Thoracic aorta (tissue), 2 donors: ENCODE data around the gene PDE10A. TPM values are rescaled to one million over a fixed set of nuclear protein-coding genes. Genes with fewer than 3 reads are reported as not detected.

Experiments
- ATAC-seq: fragments of 150-250 bp; one replicate; pipeline ENCODE4 v1.8.0; 2017; ENCODE audit warnings: low read depth; ENCODE audit not compliant: insufficient number of reproducible peaks, low FRiP score
- DNase-seq: peaks from one replicate; pipeline ENCODE4 v3.0.0-alpha.2; 2020; ENCODE audit warnings: low spot score
- H3K27ac ChIP-seq, 2 donors: fragments of 200-600 bp; sonication (generic); 1 replicate in 1 of 2; 2 replicates in 1 of 2; pipeline ENCODE4 v1.5.1; 2016; ENCODE audit warnings: mild to moderate bottlenecking in 2 of 2, moderate library complexity in 2 of 2
- H3K27me3 ChIP-seq: fragments of 200-600 bp; sonication (generic); replicated peaks from 2 replicates; pipeline ENCODE4 v1.6.0; 2016; ENCODE audit warnings: mild to moderate bottlenecking; ENCODE audit not compliant: insufficient read depth
- H3K36me3 ChIP-seq: fragments of 200-600 bp; sonication (generic); one replicate; pipeline ENCODE4 v1.5.1; 2016
- H3K4me1 ChIP-seq, 2 donors: fragments of 200-600 bp; sonication (generic); 1 replicate in 1 of 2; 2 replicates in 1 of 2; pipeline versions ENCODE4 v1.5.1 to v1.6.0; 2016; ENCODE audit warnings: low read depth in 2 of 2, mild to moderate bottlenecking in 1 of 2; ENCODE audit not compliant: control insufficient read depth in 1 of 2
- H3K4me3 ChIP-seq: fragments of 200-600 bp; sonication (generic); 2 replicates; pipeline ENCODE4 v1.5.1; 2016; ENCODE audit warnings: mild to moderate bottlenecking
- H3K9me3 ChIP-seq: fragments of 200-600 bp; sonication (generic); 2 replicates; pipeline ENCODE4 v1.5.1; 2016
- CTCF ChIP-seq: fragments of 200-600 bp; sonication (generic); IDR thresholded peaks from one replicate; pipeline ENCODE4 v1.5.1; 2019; ENCODE audit warnings: antibody characterized with exemption
- total RNA-seq, 2 donors: library from RNA; depleted of rRNA; stranded (reverse); fragments of >200 nt; gene quantifications; one replicate each; pipeline versions ENCODE4 v1.1.0 to v1.2.3, GENCODE V29; 2016

The PDE10A gene
- total RNA-seq, 2 donors from 2014 or later, result 7.0 to 20.8 TPM

DNA sequence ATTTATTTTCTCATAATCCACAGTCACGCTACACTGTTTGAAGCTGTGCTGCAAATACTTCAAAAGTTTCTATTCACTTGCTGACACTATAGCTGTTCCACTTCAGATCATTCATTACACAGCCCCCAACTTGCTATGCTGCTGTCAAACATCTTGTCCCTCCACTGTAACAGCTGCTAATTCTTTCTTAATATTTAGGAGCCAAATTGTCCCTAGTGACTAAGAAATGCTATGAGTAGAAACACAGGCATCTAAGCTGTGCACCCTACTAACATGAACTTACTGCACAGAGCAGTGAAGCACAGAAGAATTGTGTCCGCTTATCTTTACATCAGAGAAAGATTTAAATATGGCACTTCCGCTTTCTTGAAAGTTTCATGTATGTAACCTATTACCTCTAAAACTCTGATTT is 91.3 kb downstream of the PDE10A start:
- Histone ChIP-seq H3K27ac (no peak overlapping the region), H3K27me3 (no peaks in the 10 kb centered on the region), H3K4me1 (peaks cover 0 to 9% of the 10 kb centered on the region in 2 donors), H3K4me3 (no peak overlapping the region), H3K9me3 (no peaks in the 10 kb centered on the region), H3K36me3 (no peaks in the 10 kb centered on the region)
- ATAC-seq, result no peak
- TF ChIP-seq CTCF, result no peak
- no peak for DNase-seq

DNA sequence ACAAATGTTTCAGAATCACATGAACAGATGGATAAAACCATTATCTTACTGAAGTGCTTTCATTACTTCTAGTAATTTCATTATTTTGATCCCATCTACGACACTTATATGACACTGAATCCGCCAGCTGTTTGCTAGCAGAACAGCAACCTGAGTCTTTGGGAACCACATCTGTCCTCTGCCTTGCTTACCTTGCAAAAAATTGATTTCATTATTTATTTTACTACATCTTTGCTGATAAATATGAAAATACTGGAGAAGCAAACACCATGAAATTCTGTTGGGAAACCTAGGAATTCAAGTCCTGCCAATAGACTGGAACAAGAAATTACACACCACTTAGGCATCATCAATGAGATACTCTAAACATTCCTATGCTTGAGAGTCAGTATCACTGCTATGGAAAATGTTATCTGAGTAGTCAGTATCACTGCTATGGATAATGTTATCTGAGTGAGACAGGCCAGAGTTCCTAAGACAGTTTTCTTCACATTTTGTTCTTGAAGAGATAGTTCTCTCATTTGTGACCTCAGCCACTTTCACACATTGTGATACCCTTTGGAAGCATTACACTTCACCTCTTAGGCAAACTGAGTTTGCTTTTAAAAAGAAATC is 91.9 kb downstream of the PDE10A start:
- no peaks in the 10 kb centered on the region for H3K27me3 ChIP-seq
- ATAC-seq, result no peak
- H3K36me3 ChIP-seq, result no peaks in the 10 kb centered on the region
- DNase-seq, result no peak
- H3K4me1 ChIP-seq, result peaks cover 0 to 9% of the 10 kb centered on the region in 2 donors
- TF ChIP-seq CTCF, result no peak
- H3K9me3 ChIP-seq, result no peaks in the 10 kb centered on the region
- no peak overlapping the region for H3K4me3 ChIP-seq
- H3K27ac ChIP-seq, result no peak overlapping the region

- H3K9me3 ChIP-seq, result no peaks in the 10 kb centered on the region
- no peak overlapping the region for H3K27ac ChIP-seq
- DNase-seq, result no peak
- ATAC-seq, result no peak
- no peaks in the 10 kb centered on the region for H3K27me3 ChIP-seq
- no peaks in the 10 kb centered on the region for H3K36me3 ChIP-seq
- H3K4me3 ChIP-seq, result no peak overlapping the region
- TF ChIP-seq CTCF, result no peak
- no peaks in the 10 kb centered on the region for H3K4me1 ChIP-seq
Measured at GRCh38 chr6:165568326-165568725, 94.7 kb downstream of the PDE10A start.

DNA sequence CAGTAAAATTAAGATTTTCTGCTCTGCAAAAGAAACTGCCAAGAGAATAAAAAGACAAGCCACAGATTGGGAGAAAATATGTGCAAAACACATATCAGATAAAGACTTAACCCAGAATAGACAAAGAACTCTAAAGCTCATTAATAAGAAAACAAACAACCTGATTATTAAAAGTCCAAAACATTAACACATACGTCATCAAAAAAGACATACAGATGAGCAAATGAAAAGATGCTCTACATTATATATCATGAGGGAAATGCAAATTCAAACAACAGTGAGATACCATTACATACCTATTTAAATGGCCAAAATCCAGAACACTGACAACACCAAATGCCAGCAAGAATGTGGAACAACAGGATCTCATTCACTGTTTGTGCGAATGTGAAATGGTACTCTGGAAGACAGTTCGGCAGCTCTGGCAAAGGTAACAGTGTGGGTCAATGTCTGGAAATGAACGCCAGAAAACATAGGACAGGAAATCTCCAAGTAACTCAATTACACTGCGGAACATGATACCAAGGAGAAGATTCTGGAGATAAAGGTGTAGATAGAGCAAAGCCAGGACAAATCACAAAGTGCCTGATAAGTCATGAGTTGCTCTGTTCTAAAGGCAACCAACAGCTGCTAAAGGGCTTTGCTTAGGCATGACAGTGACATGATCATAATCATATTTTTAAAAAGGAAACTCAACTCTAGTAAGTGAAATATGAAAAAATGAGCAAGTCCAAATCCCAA is 96.8 kb downstream of the PDE10A start:
- Histone ChIP-seq H3K4me3 (no peak overlapping the region), H3K27me3 (no peaks in the 10 kb centered on the region), H3K4me1 (no peaks in the 10 kb centered on the region), H3K9me3 (no peaks in the 10 kb centered on the region), H3K27ac (no peak overlapping the region), H3K36me3 (no peaks in the 10 kb centered on the region)
- DNase-seq (no peak), ATAC-seq (no peak)
- TF ChIP-seq CTCF, result no peak

GRCh38 chr6:165562421-165563090 is 100.5 kb downstream of the PDE10A start:
- no peak overlapping the region for H3K4me3 ChIP-seq
- H3K27me3 ChIP-seq, result no peaks in the 10 kb centered on the region
- H3K36me3 ChIP-seq, result no peaks in the 10 kb centered on the region
- no peak overlapping the region for H3K27ac ChIP-seq
- no peaks in the 10 kb centered on the region for H3K4me1 ChIP-seq
- no peak for ATAC-seq
- no peak for DNase-seq
- TF ChIP-seq CTCF, result no peak
- no peaks in the 10 kb centered on the region for H3K9me3 ChIP-seq
